DMS79 (cell line): Measurements from ENCODE around the gene EXT2.

Experiments
- DNase-seq: peaks from one replicate; lab custom pipeline; 2025; lab: John Stamatoyannopoulos, UW

EXT2 gene

DNA sequence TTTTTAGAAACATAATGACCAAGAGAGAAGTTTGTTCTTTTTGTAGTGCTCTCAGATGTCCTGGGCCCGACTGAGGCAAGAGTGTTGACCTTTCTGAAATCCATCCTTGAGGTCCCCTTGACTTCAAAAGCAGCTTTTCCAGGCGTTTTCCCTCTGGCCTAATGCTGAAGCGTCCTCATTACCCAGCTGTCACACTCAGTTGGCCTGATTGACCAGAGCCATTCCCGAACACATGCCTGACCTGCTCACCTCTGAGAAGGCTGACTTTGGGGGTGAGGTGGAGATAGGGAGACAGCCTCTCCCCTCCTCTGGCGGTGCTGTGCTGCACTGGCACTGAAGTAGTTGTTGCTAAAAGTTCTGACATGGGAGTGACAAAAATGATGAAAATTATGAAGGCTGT is 147.6 kb downstream of the EXT2 start:
- DNase-seq, result no peak

DNA sequence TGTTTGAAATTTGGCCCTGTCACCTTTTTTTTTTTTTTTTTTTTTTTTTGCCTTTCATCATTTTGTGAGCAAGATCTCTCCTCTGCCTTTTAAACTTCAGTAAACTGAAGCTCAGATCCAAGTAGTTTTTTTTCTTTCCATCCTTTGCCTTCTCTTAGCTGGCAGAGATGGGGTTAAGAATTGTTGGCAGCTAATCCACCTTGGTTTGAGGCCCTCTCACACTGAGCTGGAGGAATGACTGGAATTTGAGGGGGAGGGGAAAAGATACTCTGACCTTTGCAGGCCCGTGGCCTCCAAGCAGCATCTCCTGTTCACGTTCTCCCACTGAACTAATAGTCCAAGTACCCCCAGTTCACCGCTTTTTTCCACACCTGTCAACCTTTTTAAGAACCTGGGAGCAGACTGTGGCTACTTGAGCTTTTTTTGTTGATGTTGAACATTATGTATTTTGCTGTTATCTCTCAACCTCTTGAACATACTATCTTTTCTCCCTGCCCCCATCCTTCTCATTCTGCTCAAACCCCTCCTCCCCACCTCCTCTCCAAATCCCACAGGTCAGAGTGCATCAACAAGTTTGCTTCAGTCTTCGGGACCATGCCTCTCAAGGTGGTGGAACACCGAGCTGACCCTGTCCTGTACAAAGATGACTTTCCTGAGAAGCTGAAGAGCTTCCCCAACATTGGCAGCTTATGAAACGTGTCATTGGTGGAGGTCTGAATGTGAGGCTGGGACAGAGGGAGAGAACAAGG is 148.3 kb downstream of the EXT2 start:
- DNase-seq, result no peak

DNA sequence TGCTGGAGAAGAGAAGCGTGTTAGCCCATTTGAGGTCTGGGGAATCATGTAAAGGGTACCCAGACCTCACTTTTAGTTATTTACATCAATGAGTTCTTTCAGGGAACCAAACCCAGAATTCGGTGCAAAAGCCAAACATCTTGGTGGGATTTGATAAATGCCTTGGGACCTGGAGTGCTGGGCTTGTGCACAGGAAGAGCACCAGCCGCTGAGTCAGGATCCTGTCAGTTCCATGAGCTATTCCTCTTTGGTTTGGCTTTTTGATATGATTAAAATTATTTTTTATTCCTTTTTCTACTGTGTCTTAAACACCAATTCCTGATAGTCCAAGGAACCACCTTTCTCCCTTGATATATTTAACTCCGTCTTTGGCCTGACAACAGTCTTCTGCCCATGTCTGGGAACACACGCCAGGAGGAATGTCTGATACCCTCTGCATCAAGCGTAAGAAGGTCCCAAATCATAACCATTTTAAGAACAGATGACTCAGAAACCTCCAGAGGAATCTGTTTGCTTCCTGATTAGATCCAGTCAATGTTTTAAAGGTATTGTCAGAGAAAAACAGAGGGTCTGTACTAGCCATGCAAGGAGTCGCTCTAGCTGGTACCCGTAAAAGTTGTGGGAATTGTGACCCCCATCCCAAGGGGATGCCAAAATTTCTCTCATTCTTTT is 149.3 kb downstream of the EXT2 start:
- DNase-seq, result no peak

DNA sequence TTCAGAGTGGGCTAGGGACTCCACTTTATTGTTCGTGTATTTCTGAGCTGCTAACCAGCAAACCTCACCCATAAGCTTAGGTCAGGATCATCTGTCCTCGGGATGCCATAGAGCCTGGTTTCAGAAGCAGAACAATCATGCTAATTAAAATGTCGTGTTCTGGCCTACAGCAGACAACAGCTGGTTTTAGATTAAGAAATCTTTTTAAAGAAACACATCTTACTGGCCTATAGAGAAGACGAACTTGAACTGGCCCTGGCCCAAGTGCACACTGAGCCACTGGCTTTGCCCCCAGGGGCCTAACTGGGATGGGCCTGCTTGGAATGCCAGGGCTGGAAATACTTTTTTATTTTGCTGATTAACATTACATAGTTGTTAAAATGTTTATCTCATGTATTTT is 151.2 kb downstream of the EXT2 start:
- no peak for DNase-seq

DNA sequence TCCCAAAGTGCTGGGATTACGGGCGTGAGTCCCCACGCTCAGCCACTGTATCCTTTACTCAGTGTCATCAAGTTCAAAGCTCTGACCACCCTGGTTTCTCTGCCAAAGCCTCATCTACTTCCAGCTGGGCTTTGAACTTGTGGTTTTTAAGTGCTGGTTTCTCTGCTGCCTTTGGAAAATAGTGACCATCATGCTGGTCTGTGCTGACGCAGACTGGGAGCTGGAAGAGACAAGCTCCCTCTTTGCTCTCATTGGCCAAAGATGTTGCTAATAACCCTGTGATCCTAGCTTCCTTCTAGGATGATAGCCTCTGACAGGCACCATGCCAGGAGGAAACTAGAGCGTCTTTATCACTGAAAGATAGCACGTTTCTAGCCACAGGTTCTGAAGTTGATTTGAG is 152.0 kb downstream of the EXT2 start:
- DNase-seq, result no peak

DNA sequence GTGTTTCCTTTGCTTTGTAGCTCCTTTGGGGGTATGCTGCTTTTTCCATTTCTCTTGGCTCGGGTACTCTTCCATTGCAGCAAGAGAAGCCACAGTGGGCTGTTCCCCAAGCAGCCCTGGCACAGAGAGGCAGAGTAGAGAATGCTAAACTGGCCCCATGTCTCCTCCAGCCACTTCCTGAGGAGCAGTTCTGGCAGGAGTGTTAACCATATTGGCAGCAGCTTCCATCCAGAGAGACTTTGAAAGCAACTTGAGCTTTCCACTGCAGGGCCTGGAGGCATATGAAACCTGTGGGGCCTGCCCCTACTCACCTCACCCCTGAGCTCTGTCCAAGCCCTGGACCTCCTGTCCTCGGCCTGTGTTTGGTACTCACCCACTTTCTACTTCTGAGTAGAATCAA is 152.6 kb downstream of the EXT2 start:
- DNase-seq, result no peak

DNA sequence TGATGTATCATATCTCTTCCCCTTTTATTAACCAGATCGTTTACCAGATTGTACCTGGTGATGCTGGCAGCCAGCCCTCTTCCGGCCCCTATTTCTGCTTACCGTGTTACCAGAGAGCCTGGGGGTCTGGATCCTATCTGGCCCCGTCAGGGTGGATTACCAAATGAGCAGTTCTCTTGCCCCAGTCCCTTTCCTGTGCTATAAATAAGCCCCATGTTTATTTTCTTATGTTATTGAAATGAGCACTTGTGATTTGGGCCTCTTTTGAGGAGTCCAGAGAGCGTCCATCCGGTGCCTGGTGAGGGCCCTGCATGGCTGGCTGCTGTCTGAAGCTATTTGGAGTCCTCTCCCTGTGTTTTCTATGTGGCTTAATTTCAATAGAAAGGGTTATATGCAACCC is 154.9 kb downstream of the EXT2 start:
- no peak for DNase-seq

DNA sequence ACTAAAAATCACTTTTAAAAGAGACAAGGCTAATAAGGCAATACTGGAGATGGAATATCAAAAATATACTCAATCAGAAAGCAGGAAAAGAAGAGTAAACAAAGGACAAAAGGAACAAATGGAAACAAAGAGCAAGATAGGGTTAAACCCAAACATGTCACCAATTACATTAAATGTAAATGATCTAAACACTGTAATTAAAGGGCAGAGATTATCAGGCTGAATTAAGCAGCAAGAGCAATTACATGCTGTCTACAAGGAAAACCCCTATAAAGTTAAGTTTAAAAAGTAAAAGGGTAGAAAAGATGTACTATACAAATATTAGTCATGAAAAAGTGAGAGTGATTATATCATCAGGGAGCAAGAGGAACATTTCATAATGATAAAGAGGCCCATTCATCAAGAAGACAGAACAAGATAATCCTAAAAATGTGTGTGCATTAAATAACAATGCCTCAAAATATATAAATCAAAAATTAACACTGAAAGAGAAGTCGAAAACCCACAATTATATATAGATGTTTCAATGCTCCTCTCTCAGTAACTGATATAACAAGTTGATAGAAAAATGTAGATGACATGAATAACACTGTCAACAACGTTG is 157.6 kb downstream of the EXT2 start:
- DNase-seq, result no peak

DNA sequence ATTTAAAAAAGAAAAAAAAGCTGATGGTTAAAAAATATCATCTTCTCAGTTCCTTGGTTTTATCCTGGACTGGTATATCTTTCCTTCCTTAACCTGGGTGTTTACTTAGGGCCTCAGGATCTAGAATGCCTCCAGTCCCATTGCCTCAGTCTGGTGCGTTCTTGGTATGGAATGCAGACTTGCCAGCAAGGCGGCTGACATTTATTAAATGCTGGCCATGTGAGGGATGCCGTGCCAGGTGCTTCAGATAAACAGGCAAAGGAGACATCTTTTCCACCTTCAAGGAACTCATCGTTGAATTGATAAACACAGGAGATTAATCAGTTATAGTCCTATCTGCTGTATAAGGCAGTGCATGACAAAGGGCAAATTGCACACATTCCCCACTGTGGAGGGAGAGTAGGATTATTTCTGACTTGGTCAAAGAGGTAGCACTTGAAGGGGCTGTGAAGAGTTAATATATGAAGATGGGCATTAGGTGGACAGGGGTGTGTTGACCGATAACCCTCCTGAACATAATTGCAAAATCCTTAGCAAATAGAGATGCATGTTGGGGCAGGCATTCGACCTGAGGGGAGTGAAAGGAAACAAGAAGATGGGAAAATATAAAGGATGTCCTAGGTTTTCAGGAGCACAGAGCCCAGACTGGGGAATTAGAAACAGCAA is 160.1 kb downstream of the EXT2 start:
- no peak for DNase-seq

DNA sequence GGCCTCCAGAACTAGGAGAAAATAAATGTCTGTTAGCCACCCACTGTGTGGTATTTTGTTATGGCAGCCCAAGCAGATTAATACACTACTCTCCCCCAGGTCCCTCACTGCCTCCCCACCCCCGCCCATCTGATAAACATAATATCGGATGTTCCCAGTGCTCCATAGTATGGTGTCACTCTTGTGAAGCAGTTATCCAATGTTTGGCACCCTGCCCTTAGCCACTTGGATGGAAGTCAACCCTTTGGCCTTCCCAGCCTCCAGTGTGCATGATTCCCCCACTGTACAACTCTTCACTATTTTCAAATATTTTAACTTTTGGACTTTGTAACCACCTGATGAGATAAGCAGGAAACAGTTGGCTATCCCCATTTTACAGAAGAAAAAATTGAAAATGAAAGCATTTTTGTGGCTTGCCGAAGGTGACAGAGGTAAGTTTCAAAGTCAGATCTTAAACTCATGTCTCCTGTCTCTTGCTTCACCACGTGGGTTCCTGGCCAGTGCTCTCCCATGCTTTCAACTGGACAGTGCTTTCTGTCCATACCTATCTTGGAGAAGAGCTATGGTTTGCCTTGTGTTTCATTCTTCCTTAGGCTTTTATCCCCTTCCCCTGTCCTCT is 161.3 kb downstream of the EXT2 start:
- no peak for DNase-seq

DNA sequence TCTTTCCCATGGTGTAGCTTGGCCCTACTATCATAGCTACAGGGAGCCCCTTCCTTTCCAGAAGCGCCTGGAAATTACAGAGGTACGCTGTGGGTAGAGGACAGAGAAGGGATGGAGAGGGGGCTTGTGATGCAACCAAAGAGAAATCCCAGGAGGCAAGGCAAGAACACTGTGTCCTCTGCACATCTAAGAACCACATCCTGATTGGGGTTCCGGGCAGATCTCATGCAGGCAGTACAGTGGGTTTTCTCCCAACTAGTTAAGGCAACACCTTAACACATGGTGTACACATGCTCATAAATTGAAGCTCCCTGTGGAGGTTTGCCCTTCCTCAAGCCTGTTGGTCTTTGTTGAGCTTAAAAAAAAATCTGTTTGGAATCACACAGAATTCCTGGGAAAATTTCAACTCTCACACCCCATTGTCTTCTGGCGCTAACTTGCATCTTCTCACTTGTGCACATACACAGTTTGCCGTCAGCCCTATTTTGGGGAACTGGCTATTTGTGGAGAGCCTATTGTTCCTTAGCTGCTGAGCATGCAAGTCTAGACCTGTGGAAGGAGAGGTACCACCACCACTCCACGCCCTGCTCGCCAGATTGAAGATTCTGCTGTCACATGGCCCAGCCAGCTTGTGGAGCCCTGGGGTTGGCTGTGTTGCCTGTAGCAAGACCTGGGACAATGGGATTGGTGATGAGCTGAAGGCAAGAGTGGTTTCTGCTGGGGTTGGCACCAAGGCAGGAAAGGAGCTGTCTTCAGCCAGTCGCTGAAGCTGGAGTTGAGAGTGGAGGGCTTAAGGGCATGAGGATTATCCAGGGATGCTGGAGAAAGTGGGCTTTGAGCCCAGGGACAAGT is 162.1 kb downstream of the EXT2 start:
- no peak for DNase-seq

DNA sequence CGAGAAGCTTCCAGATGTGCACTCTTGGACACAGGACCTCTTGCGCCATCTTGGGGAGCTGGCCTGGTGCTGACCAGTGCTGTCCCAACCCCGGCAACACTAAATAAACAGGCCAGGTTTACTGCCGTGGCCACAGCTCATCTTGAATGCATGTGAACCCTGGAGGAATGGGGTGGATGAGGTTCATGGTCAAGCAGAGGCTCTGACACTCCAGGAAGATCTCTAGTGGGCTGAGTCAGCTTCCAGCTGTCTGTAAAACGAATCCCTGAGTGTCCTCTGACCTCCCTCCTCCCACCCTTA is 162.7 kb downstream of the EXT2 start:
- DNase-seq, result no peak

DNA sequence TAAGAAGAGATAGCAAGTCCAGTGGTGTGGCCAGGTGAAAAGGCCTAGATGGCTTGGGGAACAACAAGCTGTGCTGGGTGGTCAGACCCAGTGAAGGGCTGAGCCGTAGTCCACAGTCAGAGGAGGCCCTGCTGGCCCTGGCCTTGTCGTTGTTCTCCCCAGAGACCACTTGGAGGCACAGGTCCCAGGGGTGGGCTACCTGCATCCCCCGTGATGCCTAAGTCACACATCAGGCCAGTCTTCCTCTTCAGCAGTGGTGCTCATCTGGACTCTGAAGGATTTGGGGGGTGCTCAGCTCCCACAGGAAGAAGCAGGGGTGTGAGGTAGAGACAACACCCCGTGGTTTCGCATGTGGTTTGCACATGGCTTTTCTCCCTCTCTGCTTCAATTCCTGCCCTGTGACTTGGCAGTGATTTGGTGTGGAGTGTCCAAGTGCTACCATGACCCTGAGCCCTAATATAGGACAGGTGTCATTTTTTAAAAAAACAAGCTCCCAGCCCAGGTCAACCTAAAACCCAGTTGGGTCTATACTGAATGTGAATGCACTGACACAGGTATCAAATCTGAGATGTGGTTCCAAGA is 163.5 kb downstream of the EXT2 start:
- DNase-seq, result no peak

DNA sequence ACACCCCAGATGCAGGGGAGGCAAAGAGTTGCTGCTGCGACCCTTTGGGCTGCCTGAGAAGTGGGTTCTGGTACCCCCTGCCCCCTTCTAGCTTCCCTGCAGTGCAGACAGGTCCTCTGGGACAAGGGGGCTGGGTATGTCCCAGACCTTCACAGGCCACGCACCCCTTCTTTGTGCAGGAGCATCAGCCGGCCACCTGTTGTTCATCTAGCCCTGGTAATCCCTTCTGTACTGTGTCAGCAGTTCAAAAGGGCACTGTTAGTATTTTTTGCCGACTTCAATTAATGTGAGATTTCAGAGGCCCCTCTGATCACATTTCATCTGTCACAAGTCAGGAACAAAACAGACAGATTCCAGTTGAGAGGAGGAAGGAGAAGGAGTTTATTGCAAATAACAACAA is 164.6 kb downstream of the EXT2 start:
- DNase-seq, result no peak

DNA sequence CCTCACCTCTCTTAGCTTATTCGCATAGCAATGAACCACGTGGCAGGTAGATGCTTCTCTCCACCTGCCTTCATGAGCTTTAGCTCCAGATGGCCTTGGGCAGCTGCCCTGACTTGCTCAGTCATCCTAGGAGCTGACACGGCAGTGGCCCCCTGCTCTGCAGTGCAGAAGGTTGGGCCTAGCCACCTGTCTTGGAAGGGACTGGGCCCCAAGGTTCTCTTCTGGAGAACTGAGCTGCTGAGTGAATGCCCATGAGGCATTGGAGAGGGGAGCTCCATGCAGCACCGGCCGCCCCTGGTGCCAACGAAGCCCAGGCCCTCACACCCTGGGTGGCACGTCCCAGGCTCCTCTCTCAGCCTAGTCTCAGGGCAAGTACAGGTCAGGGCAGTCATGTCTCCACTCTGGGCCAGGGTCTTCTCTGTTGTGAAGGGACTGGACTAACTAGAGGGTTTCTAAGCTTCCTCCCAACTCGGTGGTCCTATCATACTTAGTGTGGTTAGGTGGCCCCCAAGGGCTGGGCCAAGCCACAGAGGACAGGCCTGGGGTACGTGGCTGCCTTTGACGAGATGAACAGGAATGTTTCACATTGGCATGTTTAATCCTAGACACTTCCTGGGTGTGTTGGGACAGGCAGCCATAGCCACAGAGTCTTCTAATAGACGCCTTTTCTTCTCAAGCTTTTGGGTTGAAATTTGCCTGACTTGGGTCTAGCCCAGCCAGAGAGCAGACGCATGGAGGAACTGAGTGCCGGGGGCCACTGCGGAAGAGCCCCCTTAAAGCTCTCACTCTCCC is 166.5 kb downstream of the EXT2 start:
- DNase-seq, result peak; percentile 25

DNA sequence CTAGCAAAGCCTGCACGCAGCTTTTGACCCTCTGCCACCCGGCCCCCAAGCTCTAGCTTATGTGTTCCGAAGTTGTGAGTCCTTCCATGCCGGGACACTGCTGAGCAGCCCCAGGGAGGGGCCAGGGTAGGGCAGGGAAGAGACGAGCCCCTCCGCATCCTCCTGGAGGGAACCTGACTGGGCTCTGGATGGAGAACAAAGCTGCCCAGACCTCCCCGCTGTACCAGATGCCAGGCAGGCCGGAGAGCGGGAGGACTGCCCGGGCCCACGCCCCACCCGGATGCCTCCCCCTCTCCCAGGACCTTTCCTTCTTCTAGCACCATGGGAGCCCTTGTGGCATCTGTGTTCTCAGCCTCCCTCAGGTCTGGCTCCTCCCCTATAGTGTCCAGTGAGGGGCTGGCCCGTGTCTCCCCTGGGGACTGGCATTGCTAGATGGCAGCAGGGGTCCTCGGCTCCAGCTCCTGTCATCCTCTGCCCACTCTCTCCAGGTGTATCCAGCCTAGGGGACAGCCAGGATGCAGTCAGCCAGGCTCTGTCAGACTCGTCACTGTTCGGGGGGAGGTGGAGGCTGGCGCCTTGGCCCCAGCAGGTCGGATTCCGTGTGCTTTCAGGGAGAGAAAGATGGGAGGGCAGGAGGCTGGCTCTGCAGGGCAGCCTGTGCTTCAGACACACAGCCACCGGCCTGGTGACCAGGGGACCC is 168.4 kb downstream of the EXT2 start:
- DNase-seq, result no peak

DNA sequence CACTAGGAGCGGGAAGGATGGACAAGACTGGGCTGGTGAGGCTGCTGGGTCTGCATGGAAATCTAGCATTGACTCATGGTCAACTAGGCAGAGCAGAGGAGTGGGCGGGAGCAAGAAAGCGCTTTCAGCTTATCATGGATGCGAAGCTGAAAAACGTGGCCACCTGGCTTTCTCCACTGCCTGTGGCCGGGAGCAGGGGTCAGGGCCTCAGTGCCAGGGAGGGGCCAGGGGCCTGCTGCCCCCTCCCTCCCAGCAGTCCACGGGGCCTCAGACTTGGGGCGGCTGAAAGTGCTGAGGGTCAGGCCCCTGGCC is 168.9 kb downstream of the EXT2 start:
- DNase-seq, result no peak

DNA sequence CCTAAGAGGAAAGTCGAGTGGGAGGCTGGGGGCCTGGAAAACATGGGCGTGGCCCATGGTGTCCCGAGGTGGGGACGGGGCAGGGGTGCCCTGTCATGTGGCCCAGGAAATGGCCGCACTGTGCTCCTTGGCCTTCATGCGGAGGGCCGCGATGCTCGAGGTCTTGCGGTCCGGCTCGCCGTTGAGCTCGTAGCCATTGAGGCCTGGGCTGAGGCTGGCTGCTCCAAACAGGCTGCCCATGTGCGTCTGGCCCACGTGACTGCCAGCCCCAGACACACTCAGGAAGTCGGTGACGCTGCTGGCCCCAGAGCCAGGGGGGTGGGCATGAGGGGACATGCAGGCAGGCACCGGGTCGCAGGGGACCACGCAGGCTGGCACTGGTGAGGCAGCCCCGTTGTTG is 169.3 kb downstream of the EXT2 start:
- no peak for DNase-seq

DNA sequence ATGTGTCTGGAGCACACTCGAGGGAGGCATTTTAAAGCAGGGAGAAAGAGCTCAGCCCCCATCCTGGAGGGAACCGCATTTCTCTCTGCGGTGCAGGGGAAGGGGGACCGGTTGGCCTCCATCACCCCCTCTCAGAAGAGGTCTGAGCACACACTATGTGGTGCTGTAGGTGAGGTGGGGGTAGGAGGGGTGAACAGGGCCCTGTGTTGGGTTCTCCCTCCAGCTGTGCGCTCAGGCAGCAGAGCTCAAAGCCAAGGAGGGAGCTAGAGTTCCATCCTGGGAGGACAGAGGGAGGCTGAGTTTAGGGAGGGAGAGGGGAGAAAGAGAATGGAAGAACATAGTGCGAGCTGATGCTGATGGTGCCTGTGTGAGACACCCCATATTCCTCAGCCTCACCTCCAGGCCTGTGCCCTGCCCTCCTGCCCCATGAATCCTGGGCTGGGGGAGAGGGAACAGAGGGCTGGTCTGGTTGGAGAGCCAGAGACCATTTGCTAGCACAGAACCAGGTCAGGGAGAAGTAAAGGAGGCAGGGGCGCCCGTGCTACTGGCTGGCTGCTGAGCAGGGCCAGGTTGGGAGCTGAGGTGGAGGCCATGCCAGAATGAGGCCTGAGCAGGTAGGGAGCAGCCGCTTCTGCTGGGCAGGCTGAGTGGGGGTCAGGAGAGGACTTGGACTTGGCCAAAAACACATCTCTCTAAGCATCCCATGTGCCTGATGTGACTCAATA is 170.7 kb downstream of the EXT2 start:
- DNase-seq, result no peak
